GM10266 (cell line): ENCODE measurements around the gene ANKRD33B.

Source experiments
- DNase-seq: peaks from one replicate; pipeline ENCODE4 v3.0.0; 2012; ENCODE audit errors: extremely low spot score
- CTCF ChIP-seq: IDR thresholded peaks from 2 replicates; pipeline ENCODE4 v1.5.1; 2012; ENCODE audit warnings: mild to moderate bottlenecking, low read depth; ENCODE audit not compliant: control insufficient read depth, insufficient read depth; ENCODE audit errors: missing control alignments

Gene ANKRD33B

GRCh38 chr5:10538789-10539686 lies 24.8 kb upstream of the ANKRD33B start:
- no peak for TF ChIP-seq CTCF
- no peak for DNase-seq

- no peak for TF ChIP-seq CTCF
- no peak for DNase-seq
Observed at GRCh38 chr5:10539687-10539998, 24.2 kb upstream of the ANKRD33B start.

- no peak for TF ChIP-seq CTCF
- no peak for DNase-seq
Observed at GRCh38 chr5:10540036-10540544, 23.8 kb upstream of the ANKRD33B start.

GRCh38 chr5:10540951-10541646 lies 22.8 kb upstream of the ANKRD33B start:
- TF ChIP-seq CTCF: no peak
- DNase-seq: no peak

- TF ChIP-seq CTCF: no peak
- no peak for DNase-seq
Observed at GRCh38 chr5:10542055-10542550, 21.8 kb upstream of the ANKRD33B start.

- no peak for DNase-seq
- TF ChIP-seq CTCF: no peak
Observed at GRCh38 chr5:10543585-10544040, 20.3 kb upstream of the ANKRD33B start.

GRCh38 chr5:10545084-10545483 lies 18.8 kb upstream of the ANKRD33B start:
- DNase-seq: no peak
- no peak for TF ChIP-seq CTCF
